GM19351 (cell line): ENCODE measurements around the gene ZBTB16.

Experiments
- ATAC-seq: cut with Tn5 transposase; IDR thresholded peaks from one replicate; pipeline ENCODE4 v1.9.1; 2021; ENCODE audit warnings: mild to moderate bottlenecking, moderate library complexity; ENCODE audit not compliant: unreplicated experiment

ZBTB16 gene

DNA sequence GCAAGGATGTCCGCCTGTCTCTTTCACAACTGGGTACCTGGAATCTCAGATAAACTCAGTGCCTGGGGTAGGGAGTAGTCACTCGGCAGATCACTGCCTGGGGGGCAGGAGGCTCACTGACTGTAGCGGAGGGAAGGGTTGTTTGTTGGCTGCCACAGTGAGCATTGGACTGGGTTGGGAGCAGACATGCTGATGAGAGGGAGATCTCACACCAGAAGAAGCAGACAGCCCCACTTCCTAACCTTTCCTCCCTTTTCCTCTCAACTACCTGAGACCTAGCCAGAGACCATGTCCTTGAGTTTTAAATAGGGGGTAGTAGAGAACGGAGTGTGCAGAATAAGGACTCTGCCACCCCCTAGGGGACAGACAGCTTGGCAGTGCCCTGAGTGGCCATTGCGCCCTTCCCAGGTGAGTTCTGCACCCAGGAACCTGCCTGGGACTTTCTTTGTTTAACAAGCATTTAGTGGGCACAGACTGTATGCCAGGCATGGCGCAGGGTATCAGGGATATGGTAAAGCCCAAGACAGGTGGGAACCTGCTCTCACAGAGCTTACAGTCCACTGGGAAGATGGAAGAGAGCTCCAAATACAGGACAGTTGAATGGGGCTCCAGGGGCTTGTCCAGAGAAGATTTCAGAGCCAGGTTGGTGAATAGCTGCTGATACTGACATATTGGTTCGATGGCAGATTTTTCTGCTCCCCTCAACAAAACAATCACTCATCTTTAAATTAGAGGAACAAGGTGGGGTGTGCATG lies 121.0 kb downstream of the ZBTB16 start:
- no peak for ATAC-seq

- no peak for ATAC-seq
These were observed 121.7 kb downstream of the ZBTB16 start for GRCh38 chr11:114181195-114181594.

DNA sequence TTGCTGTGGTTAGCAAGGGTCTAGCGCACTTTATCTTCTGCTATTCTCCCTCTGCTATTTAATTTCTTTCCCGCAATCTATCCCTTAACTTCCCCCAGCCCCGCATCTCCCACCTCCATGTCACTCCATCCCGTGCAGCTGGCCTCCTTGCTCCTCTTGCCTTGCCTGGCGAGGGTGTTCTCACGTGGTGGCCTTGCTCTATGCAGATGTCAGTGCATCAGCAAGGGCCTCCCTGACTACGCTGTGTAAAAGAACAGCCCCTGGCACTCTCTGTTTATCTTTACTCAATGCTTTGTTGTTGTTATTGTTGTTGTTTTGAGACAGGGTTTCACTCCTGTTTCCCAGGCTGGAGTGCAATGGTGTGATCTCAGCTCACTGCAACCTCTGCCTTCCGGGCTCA lies 122.2 kb downstream of the ZBTB16 start:
- ATAC-seq, result no peak

GRCh38 chr11:114182471-114183043 lies 123.0 kb downstream of the ZBTB16 start:
- ATAC-seq, result no peak

DNA sequence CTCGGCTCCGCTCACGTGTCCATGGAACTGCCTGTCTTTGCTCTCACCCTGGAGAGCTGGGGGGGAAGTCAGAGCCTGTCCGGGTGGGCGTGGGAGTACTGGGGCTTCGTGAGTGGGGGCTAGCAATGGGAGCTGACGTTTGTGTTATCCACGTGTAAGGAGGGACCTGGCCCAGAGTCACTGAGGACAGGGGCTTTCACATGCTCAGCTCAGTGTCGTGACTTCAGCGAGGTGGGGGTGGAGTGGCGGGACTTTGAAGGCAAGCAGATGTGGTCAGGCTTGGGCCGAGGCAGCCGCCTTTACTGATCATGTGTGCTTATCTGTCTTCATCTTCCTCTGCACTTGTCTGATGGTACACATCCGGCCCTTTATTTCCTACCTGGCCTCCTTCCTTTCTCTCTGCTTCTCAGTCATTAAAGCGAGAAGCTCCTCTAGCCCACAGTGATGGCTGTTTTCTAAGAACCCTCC lies 123.6 kb downstream of the ZBTB16 start:
- no peak for ATAC-seq

DNA sequence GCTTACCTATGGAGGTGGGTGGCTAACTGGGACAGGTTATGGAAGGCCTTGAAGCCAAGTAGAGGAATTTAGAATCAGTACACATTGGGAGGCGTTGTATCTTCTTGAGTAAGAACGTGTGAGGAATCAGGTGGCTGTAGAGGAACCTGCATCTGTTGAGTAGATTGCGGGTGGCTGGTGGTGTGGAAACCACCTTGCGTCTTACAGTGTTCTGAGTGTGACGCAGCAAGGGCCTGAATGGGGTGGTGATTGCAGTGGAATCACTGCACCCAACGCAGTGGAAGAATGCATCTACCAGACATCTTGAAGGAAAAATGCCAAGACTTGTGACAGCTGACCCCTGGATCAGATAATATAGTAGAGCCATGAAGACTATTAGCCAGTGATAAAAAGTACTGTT lies 125.9 kb downstream of the ZBTB16 start:
- peak; percentile 53 for ATAC-seq

- ATAC-seq, result peak; percentile 85
These were observed 127.7 kb downstream of the ZBTB16 start for GRCh38 chr11:114187173-114187572.

DNA sequence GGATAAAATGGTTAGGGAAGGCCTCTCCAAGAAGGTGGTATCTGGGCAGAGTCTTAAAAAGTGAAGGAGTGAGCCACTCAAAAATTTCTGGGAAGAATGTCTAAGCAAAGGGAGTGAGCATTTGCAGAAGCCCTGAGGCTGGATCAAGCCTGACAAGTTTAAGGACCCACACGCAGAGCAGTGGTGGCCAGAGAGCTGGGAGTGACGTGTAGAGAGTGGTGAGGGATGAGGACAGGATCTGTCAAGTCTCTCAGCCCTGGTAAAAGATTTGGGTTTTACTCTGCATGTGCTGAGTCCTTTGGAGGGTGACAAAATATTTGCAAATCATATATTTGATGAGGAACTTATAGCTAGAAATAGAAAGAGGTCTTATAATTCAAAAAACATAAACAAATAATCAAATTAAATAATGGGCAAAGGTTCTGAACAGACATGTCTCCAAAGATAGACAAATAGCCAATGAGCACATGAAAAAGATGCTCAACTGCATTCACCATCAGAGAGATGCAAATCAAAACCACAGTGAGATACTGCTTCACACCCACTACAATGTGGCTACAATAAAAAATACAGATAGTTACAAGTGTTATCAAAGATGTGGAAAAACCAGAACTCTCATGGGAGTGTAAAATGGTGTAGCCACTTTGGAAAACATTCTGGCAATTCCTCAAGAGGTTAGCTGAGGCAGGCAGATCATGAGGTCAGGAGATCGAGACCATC lies 129.5 kb downstream of the ZBTB16 start:
- ATAC-seq, result no peak

DNA sequence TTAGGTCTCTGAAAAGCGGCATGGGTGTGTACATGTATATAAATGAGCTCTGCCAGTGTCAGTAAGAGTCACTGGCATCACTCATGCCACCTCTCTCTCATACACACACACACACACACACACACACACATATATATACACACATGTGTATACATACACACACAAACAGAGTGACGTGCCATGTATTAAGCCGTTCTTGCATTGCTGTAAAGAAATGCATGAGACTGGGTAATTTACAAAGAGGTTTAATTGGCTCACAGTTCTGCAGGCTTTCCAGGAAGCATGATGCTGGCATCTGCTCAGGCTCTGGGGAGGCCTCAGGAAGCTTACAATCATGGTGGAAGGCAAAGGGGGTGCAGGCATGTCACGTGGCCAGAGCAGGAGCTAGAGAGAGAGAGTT lies 131.1 kb downstream of the ZBTB16 start:
- no peak for ATAC-seq

GRCh38 chr11:114191893-114192292 lies 132.4 kb downstream of the ZBTB16 start:
- no peak for ATAC-seq

DNA sequence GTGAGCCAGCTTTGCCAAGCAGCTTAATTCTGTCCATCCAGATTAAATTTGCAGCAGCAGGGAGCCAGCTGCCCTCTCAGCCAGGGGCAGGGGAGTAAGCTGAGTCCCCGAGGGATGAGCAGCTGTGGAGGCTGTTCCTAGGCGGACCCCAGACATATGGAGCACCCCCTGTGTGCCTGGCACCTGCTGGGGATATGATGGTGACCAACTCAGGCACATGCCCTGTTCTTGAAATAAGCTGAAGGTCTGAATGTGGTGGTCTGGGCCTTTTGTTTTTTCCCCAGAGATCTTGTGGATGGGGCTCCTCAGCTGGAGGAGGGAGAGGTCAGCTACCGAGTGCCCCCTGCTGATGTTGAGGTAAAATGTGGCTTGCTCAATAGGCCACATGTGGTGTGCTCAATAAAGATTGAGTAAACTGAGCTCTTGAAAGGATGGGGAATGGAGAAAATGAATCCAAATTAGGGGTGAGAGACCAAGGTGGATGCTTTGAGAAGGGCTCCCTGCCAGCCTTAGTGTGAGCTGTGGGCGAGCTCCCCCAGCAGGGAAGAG lies 133.4 kb downstream of the ZBTB16 start:
- no peak for ATAC-seq

DNA sequence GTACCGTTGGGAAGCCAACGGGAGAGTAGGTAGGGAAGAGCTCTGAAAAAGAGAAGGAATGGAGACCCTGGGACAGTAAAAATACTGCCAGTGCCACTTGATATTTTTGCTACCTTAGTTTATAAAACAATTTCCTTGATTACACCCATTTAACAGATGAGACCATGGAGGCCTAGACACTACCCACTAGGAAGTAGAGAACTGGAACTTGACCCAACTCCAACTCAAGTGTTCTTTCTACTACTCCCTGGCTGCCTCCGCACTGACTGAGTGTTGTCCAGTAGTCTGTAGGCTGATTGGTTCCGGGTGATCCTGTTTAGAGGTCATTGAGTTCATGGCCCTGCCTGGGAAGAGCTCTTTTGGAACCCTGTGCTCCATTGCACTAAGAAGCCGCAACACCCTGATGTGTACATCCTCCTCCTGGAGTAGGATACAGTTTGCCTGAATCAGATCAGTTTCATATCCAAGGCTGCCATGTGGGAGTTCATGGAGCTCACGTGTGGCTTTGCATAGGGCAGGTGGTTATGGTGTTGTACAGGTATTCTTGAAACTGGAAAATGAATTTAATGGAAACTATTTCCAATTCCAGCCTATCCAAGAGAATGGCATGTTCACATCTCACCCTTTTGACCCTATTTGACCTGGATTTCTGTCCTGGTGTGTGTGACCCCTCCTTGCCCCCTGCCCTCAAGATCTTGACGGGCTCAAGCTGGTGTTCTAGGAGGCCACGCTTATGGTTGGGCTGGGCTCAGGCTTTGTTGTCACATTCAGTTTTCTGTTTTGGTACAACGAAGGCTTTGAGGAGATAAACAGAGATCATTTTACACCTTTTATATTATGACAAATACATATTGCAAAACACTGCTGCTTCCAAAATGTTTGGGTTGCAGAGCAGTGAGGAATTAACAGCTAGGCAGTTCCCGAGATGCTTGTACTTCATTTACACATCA lies 134.5 kb downstream of the ZBTB16 start:
- no peak for ATAC-seq

DNA sequence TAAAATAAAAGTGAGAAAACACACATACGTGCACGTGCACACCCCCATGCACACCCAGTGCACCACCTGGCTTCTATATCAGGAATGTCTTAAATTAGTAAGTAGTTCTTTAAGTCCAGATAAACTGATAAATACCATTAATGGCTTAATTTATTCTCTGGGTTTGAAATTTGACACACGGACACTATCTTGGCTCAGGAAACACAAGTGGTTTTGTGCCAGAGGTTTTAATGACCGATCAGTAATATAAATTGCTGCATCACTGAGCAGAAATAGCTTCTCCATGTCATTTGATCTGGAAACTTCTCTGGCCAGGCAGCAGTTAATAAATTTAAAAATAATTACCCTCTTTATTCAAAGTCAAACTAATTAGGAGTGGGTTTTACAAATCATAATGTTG lies 135.2 kb downstream of the ZBTB16 start:
- no peak for ATAC-seq

- no peak for ATAC-seq
These were observed 135.6 kb downstream of the ZBTB16 start for GRCh38 chr11:114195151-114195550.

GRCh38 chr11:114195981-114196731 lies 136.6 kb downstream of the ZBTB16 start:
- no peak for ATAC-seq

- peak; percentile 77 for ATAC-seq
These were observed 137.6 kb downstream of the ZBTB16 start for GRCh38 chr11:114196997-114197703.

- no peak for ATAC-seq
These were observed 138.4 kb downstream of the ZBTB16 start for GRCh38 chr11:114197799-114198500.

DNA sequence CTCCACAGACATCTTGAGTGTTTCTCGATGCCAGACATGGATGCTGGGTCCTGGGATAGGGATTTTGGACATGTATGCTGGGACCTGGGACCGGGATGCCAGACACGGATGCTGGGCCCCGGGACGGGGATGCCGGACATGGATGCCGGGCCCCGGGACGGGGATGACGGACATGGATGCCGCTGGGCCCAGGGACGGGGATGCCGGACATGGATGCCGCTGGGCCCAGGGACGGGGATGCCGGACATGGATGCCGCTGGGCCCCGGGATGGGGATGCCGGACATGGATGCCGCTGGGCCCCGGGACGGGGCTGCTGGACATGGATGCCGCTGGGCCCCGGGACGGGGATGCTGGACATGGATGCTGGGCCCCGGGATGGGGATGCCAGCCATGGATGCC lies 139.5 kb downstream of the ZBTB16 start:
- ATAC-seq, result no peak
